ENCODE measurements around the gene KLF2.
A peak's percentile ranks its signal among the peaks of the same experiment; 100 is the strongest.

Gene KLF2

GRCh38 chr19:16365300-16365996 is 40.8 kb downstream of the KLF2 start:
- no peak for DNase-seq

- no peak for DNase-seq
Observed at GRCh38 chr19:16366056-16366432, 41.4 kb downstream of the KLF2 start.

DNA sequence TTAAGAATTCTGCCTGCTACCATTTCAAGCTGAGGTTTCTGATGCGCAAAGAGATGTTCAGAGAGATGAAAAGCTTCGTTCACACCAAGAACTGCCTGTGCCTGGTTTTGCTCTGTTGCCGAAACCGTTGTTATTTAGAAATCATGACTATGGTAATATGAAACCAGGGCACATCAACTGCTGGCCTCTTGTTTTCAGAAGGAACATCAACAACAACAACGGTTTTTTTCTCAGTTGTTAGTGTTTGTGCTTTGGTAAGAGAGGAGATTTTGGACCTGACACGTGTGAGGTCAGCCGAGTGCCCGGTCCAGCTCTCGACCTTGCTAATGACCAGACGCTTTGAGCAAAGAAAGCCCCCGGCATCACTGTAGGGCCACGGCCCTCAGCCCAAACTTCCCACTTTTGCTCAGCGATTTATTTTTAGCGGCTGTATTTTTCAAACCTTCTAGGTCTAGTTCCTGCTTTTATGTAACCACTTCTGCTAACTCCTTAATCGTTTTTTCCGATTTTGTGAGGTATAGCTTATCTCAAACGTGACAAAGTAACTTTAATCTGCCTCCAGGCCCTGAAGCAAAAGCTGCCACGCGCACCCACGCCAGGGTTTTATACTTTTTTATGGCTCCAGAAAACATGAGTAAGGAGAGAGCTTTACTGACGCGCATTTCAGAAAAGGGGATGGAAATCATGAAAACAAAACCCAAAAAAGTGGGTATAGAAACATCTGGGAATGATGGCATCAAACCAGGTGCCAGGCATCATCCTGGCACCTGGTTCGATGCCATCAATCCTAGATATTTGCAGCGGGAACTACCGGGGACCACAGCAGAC is 42.0 kb downstream of the KLF2 start:
- DNase-seq = peak; percentile 70

DNA sequence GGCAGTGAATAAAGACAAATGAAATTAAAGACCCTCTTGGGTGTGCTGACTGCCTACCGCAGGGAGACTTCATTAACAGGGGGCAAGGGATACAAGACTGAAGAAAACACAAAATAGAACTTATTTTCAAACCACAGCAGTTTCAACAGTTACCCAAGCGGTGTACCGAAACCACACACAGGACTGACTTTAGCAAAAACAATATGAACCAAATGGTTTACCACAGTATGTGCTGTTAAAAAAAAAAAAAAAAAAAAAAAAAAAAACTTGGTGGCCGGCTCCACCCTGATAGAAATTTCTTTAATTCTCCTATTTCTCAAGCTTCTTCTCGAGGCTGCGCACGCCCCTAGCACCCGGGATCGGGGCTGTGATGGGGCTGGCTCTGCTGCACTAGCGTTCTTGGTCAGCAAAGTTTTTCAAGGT is 42.6 kb downstream of the KLF2 start:
- peak; percentile 39 for DNase-seq

- DNase-seq = no peak
Observed at GRCh38 chr19:16368385-16369305, 44.0 kb downstream of the KLF2 start.

- DNase-seq = no peak
Observed at GRCh38 chr19:16369306-16369663, 44.7 kb downstream of the KLF2 start.

GRCh38 chr19:16369664-16370576 is 45.3 kb downstream of the KLF2 start:
- DNase-seq = no peak

DNA sequence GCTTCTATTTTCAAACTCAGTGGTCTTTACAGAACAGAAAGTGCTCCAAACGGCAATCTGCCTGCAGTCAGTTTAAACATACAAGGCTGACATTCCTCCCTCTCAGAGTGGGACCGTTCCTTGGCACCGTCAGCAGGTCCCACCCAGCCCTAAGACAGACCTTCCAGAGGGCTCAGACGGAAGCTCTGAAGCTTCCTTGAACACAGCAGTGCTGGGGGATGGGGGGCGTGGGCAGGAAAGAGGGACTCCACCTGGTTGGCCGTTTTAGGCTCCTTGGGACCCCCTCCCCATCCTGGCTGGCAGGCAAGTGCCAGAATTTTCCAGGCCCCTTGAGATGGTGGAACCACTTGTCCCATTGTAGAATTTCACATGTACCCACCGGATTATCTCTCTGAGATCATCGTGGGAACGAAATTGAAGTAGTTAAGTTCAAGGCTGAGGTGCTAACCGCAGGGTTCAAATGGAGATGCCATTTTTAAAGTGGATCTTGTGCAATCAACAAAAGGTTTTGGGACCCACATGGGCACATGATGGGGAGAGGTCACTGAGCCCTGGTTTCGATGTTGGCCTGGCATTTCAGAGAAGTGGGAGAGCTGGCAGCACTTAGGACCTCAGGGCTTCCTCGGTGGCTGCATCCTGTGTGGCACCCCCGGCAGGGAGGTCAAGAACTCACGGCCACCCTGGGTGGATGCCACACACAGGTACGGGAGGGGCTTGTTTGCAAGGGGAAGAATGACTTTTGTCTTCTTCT is 46.2 kb downstream of the KLF2 start:
- no peak for DNase-seq

DNA sequence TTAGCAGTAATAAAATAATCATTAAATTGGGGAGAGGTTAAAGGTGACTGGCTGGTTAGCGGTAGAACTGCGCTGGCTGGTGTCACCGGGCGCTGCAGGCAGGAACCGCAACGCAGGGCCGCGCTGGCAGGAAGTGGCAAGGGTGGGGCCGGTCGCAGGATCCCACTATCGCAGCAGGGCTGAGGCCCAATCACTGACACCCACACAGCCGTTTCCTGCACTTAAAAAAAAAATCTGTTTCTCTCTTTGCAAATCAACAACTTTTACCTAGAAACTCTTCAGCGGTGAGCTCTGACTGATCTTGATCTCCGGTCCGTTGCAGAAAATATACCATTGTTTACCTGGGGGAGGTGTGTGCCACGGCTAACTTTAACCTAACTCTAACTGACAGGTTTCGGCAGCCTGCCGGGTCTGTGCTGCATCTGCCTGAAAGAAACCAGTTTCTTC is 46.9 kb downstream of the KLF2 start:
- no peak for DNase-seq

- no peak for DNase-seq
Observed at GRCh38 chr19:16372065-16372915, 47.7 kb downstream of the KLF2 start.

- no peak for DNase-seq
Observed at GRCh38 chr19:16373079-16373478, 48.5 kb downstream of the KLF2 start.

DNA sequence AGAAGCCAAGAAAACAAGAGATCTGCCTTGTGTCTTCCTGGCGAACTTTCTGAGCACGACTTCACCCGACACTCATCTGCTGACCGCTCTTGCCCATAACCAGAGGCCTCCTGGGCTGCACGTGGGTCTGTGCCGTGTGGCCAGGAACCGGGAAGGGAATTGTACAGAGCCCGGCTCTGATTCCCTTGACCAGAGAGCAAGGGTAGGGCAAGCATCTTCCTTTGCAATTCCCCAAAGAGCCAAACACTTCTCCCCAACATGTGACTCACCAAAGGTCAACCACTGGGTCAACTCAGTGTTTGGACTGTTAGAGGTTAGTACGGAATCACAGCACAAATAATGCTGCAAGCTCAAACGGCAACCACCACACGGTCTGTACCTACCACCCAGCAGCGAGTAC is 48.9 kb downstream of the KLF2 start:
- DNase-seq = no peak

DNA sequence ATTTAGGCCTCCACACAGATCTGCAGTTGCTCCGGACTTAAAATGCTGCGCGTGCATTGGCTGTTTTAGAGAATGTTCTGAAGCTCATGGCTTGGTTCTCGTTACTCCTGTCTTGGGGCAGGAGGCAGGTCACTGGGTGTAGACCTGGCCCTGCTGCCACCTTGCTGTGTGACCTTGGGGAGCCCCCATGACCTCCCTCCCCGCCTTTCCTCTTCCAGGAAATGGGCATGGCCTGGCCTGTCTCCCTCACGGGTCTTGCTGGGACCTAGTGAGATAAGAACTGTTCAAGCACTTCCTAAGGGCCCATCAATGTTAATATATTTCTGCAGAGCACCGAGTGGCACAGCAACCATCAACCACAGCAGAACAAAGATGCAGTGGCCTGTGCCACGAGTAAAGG is 49.4 kb downstream of the KLF2 start:
- no peak for DNase-seq

DNA sequence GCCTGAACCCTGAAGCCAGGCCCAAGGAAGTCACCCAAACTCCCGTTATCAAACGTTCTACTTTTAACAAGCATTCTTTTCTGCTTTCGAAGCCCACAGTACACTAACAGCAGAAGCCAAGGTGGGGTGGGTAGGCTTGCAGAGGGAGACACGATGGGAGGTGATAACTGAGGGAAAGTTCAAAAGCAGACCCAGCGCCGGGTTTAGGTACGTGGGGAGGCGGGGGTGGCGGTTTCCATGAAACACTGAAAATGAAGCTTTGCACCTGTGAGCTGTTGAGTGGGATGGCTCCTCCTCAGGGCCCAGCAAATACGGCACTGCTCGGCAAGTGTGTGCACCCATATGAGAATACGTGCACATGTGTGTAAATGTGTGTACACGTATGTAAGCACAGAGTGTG is 49.8 kb downstream of the KLF2 start:
- DNase-seq = no peak

- no peak for DNase-seq
Observed at GRCh38 chr19:16375157-16375935, 50.7 kb downstream of the KLF2 start.

GRCh38 chr19:16375936-16376185 is 51.2 kb downstream of the KLF2 start:
- DNase-seq = no peak

GRCh38 chr19:16376241-16376640 is 51.6 kb downstream of the KLF2 start:
- DNase-seq = no peak

DNA sequence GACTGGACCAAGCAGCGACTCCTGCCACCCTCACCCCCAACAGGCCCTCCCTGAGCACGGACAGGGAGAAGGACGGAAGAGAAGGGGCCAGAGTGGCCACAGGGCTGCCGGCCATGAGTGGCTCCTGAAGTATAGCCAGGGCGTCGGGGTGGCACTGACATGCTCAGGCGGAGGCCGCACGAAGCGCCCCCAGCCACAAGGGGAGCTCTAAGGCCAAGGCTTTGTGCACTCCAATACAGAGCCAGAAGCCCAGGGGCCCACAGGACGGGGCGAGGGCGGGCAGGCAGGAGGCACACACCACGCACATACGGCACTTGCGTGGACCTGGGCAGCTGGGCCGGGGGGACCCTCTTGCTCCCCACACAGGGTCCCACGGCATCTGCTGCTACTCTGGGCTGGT is 52.0 kb downstream of the KLF2 start:
- no peak for DNase-seq

DNA sequence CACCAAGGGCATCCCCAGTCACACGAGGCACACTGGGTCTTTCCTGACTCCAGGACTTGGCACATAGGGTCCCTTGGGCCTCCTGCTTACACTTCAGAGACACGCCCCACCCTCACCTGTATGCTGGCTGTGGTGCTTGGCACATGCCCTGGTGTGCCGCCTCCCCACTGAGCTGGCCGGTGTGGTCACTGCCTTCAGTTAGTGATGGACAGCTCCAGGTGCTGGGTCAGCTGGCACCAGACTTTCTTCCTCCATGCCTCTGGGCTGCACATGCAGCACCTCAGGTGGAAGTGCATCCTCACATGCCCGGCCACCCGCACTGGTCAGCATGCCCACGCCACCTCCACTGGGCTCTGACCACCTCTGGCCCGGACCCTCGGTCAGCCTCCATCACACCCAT is 52.9 kb downstream of the KLF2 start:
- no peak for DNase-seq

All from SIG-M5 (cell line).